HUES64 (cell line): ENCODE measurements around the gene FLNC.
A peak's percentile ranks its signal among the peaks of the same experiment; 100 is the strongest.

Experiments used
- H3K27ac ChIP-seq: 2 replicates; pipeline ENCODE4 v1.7.0; 2013; ENCODE audit warnings: low read depth, low read length, inconsistent platforms
- H3K27me3 ChIP-seq: 2 replicates; pipeline ENCODE4 v1.6.1; 2013; ENCODE audit warnings: mild to moderate bottlenecking, low read length; ENCODE audit not compliant: insufficient read depth
- H3K36me3 ChIP-seq: 2 replicates; pipeline ENCODE4 v1.6.1; 2013; ENCODE audit warnings: mild to moderate bottlenecking, low read length; ENCODE audit not compliant: insufficient read depth
- H3K4me1 ChIP-seq: 2 replicates; pipeline ENCODE4 v1.6.1; 2013; ENCODE audit warnings: mild to moderate bottlenecking, low read length, moderate library complexity; ENCODE audit not compliant: insufficient read depth
- H3K4me3 ChIP-seq: 2 replicates; pipeline ENCODE4 v1.5.1; 2013; ENCODE audit warnings: mild to moderate bottlenecking, low read length, moderate library complexity
- H3K9ac ChIP-seq: 2 replicates; pipeline ENCODE4 v1.6.1; 2013; ENCODE audit warnings: mild to moderate bottlenecking, low read depth, low read length
- H3K9me3 ChIP-seq: 2 replicates; pipeline ENCODE4 v1.6.1; 2013; ENCODE audit warnings: low read depth, low read length; ENCODE audit not compliant: insufficient read depth
- WGBS: fragments of 150-250, 120-280 bp; methylation state at CpG from one replicate; pipeline ENCODE4 v1.1.7; 2013; ENCODE audit warnings: missing lambda C conversion rate; 5-methylcytosine and 5-hydroxymethylcytosine counted together

The FLNC gene

DNA sequence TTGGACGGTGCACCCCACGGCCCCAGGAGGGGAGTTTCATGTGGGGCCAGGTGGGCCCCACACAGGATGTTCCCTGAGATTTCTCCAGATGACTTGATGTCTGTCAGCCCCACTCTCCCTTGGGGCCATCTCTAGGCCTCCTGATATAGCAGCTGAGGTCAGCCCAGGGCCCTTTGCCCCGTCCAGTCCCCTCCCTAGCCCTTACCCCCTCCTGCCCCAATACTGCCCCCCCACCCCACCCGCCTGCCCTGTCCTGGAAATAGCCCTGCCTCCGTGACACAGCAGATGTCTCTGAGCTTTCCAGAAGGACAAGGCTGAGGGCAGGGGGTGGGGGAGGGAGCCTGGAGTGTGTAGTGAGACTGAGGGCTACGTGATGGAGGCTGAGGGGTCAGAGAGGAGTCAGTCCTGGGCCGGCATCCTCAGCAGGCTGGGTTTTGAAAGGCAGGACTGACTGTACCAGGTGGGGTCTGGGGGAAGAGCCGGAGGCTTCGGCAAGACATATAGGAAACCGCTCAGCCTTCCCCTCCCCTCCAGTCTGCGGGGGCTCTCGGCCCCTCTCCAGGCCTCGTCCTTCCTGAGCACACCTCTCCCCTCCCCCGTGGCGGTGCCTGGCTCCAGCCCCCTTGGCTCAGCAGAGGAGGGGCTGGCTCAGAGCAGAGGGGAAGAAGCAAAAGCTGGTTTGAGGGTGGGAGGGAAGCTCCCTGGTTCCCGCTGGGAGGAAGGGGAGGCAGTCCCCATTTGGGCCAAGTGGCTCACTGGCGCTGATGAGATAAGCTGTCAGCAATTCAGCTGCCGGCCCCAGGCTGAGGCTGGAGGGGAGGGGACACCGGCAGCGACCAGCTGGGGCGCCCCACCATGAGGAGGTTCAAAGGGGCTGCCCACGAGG, 2.0 kb downstream of the FLNC start:
- peak overlapping the region; percentile 77 for H3K27ac ChIP-seq
- no peaks in the 10 kb centered on the region for H3K9me3 ChIP-seq
- WGBS, result under 1% methylated on average over 22 of the region's 22 CpGs
- H3K36me3 ChIP-seq, result peaks cover 12% of the 10 kb centered on the region; the same call in 1 of the 2 replicates
- peaks cover 35% of the 10 kb centered on the region for H3K4me1 ChIP-seq
- peaks cover 21% of the 10 kb centered on the region for H3K27me3 ChIP-seq
- H3K9ac ChIP-seq, result peak overlapping the region; percentile 40; the same call in 1 of the 2 replicates
- H3K4me3 ChIP-seq, result peak overlapping the region; percentile 79

DNA sequence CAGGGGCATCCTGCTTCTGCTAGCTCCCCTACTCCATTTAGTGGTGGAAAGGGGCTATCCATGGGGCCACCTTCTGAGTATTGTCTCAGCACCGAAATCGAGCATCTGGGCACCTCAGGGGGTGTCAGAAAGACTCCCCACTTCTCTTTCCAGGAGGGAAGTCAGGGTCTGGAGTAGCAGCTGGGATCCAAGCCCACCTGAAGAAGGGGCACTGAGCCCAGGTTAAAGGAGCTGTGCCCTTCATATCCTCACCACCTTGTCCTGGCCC, 2.6 kb downstream of the FLNC start:
- peaks cover 17% of the 10 kb centered on the region; the same call in 1 of the 2 replicates for H3K36me3 ChIP-seq
- peak overlapping the region; percentile 40; the same call in 1 of the 2 replicates for H3K9ac ChIP-seq
- H3K27me3 ChIP-seq, result peaks cover 21% of the 10 kb centered on the region
- H3K4me1 ChIP-seq, result peaks cover 31% of the 10 kb centered on the region
- peak overlapping the region; percentile 79 for H3K4me3 ChIP-seq
- WGBS, result 13% methylated on average over 2 of the region's 2 CpGs
- no peaks in the 10 kb centered on the region for H3K9me3 ChIP-seq
- peak overlapping the region; percentile 77; the same call in 1 of the 2 replicates for H3K27ac ChIP-seq

DNA sequence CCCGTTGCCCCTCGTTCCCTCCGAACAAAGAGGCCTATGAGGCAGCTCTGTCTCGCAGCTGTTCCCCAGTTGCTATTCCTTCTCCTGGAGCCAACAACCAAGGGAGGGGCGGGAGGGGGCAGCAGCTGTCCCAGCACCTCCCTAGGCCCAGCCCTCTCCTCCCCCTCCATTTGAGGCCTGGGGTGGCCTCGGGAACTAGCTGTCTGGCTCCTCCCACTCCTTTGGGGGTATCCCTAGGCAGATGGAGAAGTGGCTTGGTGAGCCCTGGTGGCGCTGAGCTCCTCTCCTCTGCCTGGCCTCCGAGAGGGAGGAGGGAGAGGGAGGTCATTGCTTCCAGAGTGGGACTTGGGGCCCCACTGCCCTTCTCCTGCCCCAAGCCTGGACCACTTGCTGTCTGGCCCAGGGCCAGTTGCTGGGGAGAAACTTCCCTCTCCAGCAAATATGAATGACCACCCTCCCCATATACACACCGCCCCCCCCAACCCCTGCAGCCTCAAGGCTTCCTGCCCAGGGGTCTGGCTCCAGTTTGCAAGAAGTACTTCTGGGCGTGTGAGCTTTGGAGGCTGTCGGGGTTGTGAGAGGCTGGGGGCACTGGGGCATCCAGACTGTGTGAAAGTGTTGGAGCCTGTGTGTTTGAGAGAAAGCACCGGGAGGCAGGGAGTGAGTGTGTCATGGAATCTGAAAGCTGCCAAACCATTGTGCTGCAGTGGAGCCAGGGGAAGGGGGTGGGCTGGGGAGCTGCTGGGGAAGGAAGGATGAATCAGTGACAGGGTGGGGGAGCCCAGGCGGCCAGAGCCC, 3.1 kb downstream of the FLNC start:
- 13% methylated on average over 12 of the region's 13 CpGs for WGBS
- no peaks in the 10 kb centered on the region for H3K9me3 ChIP-seq
- peak overlapping the region; percentile 40; the same call in 1 of the 2 replicates for H3K9ac ChIP-seq
- H3K4me3 ChIP-seq, result peak overlapping the region; percentile 79
- peaks cover 21% of the 10 kb centered on the region for H3K27me3 ChIP-seq
- H3K36me3 ChIP-seq, result peaks cover 19% of the 10 kb centered on the region; the same call in 1 of the 2 replicates
- H3K27ac ChIP-seq, result peak overlapping the region; percentile 77; the same call in 1 of the 2 replicates
- peaks cover 26% of the 10 kb centered on the region for H3K4me1 ChIP-seq

DNA sequence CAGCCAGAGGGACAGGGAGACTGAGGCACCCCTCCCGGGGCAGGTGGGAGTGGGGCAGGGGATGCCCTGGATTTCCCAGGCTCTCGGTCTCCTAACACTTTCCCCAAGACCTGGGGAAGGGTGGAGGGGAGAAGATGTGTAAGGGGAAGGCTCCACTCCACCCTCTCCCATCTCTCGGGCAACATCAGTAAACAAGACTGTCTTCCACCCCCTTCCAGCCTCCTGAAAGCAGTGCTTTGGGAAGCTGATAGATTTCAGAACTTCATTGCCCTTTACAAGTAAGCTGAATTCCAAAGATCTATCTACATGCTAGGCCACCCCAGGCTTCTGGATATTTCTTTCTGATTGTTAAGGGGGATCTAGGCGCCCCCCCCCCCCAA, 3.7 kb downstream of the FLNC start:
- Histone ChIP-seq H3K9ac (no peak overlapping the region), H3K4me3 (peak overlapping the region; percentile 79; the same call in 1 of the 2 replicates), H3K4me1 (peaks cover 22% of the 10 kb centered on the region), H3K9me3 (no peaks in the 10 kb centered on the region), H3K36me3 (peaks cover 20% of the 10 kb centered on the region; the same call in 1 of the 2 replicates), H3K27me3 (peaks cover 21% of the 10 kb centered on the region), H3K27ac (peak overlapping the region; percentile 62; the same call in 1 of the 2 replicates)
- 34% methylated on average over 3 of the region's 4 CpGs for WGBS

DNA sequence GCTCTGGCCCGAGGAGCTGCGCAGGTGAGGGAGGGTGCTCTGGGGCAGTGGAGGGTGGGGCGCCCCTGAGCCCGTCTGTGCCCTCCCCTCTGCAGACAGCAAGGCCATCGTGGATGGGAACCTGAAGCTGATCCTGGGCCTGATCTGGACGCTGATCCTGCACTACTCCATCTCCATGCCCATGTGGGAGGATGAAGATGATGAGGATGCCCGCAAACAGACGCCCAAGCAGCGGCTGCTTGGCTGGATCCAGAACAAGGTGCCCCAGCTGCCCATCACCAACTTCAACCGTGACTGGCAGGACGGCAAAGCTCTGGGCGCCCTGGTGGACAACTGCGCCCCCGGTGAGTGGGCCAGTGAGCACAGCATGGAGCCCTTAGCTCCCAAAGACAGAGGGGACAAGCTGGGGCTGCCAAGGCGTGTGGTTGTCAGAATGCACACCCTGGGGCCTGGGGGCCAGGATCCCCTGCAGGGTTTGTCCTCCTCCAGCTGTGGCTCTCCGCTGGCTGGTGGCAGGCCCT, 5.1 kb downstream of the FLNC start:
- no peak overlapping the region for H3K27ac ChIP-seq
- 93% methylated on average over 16 of the region's 16 CpGs for WGBS
- H3K4me3 ChIP-seq, result no peak overlapping the region
- H3K27me3 ChIP-seq, result peaks cover 11% of the 10 kb centered on the region
- peaks cover 23% of the 10 kb centered on the region; the same call in 1 of the 2 replicates for H3K36me3 ChIP-seq
- H3K4me1 ChIP-seq, result peaks cover 15% of the 10 kb centered on the region; the same call in 1 of the 2 replicates
- H3K9me3 ChIP-seq, result no peaks in the 10 kb centered on the region
- no peak overlapping the region for H3K9ac ChIP-seq

DNA sequence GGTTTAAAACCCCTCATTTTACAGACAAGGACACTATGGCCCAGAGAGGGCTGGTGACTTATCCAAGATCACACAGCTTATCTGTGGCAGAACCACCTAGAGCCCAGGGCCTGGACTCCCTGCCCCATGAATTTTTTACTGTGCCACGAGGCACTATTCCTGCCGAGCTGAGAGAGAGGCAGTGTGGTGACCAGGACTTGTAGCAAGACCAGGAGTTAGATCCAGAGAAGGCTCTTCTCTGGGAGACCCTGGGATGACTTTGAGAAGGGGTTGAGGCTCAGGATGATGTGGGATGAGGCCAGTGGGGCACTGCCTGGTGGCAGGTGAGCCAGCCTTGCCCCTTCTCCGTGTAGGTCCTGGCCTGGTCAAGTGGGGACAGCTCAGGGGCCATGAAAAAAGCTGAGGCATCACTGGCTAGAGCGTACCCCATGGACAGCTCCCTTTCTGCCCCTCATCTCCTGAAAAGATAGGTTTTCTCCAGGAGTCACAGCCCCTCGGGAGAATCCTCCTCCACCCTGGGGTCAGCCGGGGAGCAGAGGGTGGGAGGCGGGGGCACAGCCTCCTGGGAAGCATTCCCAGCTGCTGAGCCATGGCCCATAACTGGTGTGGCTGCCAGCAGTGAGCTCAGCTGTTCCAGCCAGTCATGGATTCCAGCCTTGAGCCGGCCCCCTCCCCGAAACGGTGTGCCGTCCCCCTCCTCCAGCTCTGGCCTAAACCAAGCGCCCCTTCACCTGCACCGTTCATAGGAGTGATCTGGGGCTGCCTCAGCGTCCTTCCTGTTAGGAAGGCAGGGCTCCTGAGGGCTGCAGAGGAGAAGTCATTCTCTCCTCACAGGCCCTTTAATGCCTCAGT, 5.8 kb downstream of the FLNC start:
- Histone ChIP-seq H3K27ac (no peak overlapping the region), H3K4me1 (peaks cover 15% of the 10 kb centered on the region; the same call in 1 of the 2 replicates), H3K4me3 (no peak overlapping the region), H3K9ac (no peak overlapping the region), H3K27me3 (peaks cover 4% of the 10 kb centered on the region), H3K9me3 (no peaks in the 10 kb centered on the region), H3K36me3 (peaks cover 27% of the 10 kb centered on the region; the same call in 1 of the 2 replicates)
- 92% methylated on average over 14 of the region's 14 CpGs for WGBS

DNA sequence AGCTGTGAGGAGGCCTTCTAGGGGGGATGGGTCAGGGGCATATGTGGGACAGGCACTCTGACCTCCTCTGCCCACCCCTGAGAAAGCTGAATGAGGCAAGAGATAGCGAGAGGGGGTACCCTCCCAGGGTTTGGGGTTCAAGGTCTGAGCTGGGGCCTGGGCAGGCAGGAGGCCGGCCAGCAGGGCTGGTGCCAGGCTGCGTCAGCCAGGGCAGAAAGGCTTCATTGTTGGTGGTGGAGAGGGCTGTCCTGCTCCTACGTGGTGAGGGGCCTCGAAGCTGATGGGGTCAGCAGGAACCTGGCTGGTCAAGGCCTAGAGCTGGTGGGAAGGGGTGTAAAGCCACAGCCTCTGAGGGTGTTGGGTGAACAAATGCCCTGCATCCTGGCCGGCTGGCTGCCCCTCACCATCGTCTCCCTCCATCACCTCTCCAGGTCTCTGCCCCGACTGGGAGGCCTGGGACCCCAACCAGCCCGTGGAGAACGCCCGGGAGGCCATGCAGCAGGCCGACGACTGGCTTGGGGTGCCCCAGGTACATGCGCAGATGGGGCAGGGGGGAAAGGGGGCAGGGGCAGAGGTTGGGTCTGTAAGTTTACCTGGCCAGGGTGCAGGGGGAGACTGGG, 6.6 kb downstream of the FLNC start:
- Histone ChIP-seq H3K4me3 (no peak overlapping the region), H3K9ac (no peak overlapping the region), H3K36me3 (peaks cover 27% of the 10 kb centered on the region; the same call in 1 of the 2 replicates), H3K27ac (no peak overlapping the region), H3K27me3 (no peaks in the 10 kb centered on the region), H3K9me3 (no peaks in the 10 kb centered on the region), H3K4me1 (peaks cover 15% of the 10 kb centered on the region; the same call in 1 of the 2 replicates)
- 96% methylated on average over 14 of the region's 14 CpGs for WGBS

DNA sequence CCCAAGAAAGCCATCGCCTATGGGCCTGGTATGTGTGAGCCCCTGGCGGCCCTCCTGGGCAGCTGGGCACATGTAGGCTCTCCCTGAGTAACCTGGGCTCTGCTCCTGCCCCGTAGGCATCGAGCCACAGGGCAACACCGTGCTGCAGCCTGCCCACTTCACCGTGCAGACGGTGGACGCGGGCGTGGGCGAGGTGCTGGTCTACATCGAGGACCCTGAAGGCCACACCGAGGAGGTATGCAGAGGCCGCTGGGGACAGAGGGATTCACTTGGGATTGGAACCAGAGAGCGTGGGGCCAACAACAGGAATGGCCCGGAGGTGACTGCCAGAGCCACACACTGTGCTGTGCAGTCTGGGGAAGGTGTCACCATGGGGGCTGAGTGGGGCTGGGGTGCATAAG, 7.3 kb downstream of the FLNC start:
- H3K4me3 ChIP-seq, result no peak overlapping the region
- H3K4me1 ChIP-seq, result peaks cover 15% of the 10 kb centered on the region; the same call in 1 of the 2 replicates
- 94% methylated on average over 16 of the region's 16 CpGs for WGBS
- no peak overlapping the region for H3K27ac ChIP-seq
- H3K9ac ChIP-seq, result no peak overlapping the region
- H3K36me3 ChIP-seq, result peaks cover 29% of the 10 kb centered on the region; the same call in 1 of the 2 replicates
- H3K27me3 ChIP-seq, result no peaks in the 10 kb centered on the region
- no peaks in the 10 kb centered on the region for H3K9me3 ChIP-seq

DNA sequence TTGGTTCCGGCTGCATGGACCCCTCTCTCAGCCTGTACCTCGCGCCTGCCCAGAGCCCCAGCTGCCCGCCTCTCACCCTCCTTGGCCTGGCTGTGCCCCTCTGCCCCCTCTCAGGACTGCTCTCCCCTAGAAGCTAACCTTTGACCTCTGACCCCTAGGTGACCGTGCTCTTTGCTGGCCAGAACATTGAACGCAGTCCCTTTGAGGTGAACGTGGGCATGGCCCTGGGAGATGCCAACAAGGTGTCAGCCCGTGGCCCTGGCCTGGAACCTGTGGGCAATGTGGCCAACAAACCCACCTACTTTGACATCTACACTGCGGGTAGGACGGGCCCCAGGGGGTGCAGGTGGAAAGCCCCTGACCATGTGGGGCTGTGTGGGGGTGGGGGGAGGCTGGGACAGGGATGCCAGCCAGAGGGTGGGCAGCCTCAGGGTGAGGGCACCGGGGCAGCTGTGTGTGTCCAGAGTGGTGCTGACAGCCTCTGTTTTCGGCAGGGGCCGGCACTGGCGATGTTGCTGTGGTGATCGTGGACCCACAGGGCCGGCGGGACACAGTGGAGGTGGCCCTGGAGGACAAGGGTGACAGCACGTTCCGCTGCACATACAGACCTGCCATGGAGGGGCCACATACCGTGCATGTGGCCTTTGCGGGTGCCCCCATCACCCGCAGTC, 8.0 kb downstream of the FLNC start:
- peaks cover 36% of the 10 kb centered on the region; the same call in 1 of the 2 replicates for H3K36me3 ChIP-seq
- peaks cover 9% of the 10 kb centered on the region; the same call in 1 of the 2 replicates for H3K4me1 ChIP-seq
- no peak overlapping the region for H3K4me3 ChIP-seq
- no peak overlapping the region for H3K9ac ChIP-seq
- H3K27ac ChIP-seq, result no peak overlapping the region
- H3K9me3 ChIP-seq, result no peaks in the 10 kb centered on the region
- 92% methylated on average over 22 of the region's 22 CpGs for WGBS
- no peaks in the 10 kb centered on the region for H3K27me3 ChIP-seq
